ENCODE measurements around the gene PTBP2. TPM values are rescaled to one million over a fixed set of nuclear protein-coding genes. Genes with fewer than 3 reads are reported as not detected.
"Not testable (repeated sequence)": the region's sequence is repeated elsewhere in the genome, so short reads cannot be mapped to it uniquely, and the experiment has no call there.

PTBP2 gene
- total and polyA plus RNA-seq, 4 donors = 2.5 to 14.6 (median 9.0) TPM

DNA sequence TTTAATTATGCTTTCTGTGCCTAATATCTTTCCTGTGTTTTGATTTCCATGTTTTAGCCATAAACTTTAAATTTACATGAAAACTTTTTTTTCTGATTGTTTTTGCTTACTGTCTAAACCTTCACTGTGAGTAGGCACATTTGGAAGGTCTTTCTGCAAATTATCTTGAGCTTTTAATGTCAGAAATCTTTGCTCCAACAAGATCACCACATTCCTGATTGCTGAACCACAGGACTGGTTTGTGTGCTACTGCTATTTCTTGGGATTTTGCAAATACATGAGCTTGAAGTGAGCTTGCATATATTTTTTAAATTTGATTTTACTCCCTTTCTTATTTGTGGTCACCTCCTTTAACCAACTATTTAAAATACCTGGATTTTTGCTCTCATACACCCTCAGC is 61.3 kb downstream of the PTBP2 start:
- H3K27ac ChIP-seq (ENCODE audit: low read depth in 1 of 2, low read length in 2 of 2) = no peak overlapping the region
- peaks cover 4 to 35% (median 16%) of the 10 kb centered on the region in 4 donors for H3K36me3 ChIP-seq (ENCODE audit: control insufficient read depth in 4 of 4, insufficient read depth in 3 of 4, low read depth in 1 of 4, low read length in 3 of 4)
- H3K27me3 ChIP-seq (ENCODE audit: control insufficient read depth in 4 of 4, insufficient read depth in 4 of 4, low read length in 3 of 4) = no peaks in the 10 kb centered on the region

DNA sequence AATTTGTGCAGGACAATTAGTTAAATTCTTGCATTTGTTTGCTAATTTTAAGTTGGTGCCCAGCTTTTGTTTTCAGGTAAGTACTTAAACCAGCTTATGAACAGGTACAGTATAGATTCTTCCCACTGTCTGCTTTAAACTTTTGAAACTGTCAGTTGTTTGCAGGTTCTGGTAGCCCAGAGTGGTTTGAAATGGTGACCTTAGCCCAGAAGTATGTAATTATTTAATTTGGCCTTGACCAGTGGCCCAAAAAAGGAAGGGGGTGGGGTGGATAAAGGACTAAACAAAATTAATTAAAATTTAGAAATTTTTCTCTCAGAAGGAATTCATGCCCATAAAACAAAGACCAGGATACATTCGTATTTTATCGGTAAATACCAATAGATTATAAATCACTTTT is 69.0 kb downstream of the PTBP2 start:
- no peaks in the 10 kb centered on the region for H3K9me3 ChIP-seq (ENCODE audit: control insufficient read depth in 4 of 4, low read length in 3 of 4)
- TF ChIP-seq HNF4A (conservative IDR thresholded peaks at IDR 0.05) (peak; percentile 61 to 63), RXRA (IDR thresholded peaks at IDR 0.05) (peak in 1 of 2 donors; percentile 42), EGR1 (IDR thresholded peaks at IDR 0.05; ENCODE audit: low read depth in 2 of 2) (no peak), RAD21 (IDR thresholded peaks at IDR 0.05) (no peak), SP1 (IDR thresholded peaks at IDR 0.05) (peak; percentile 27), JUND (IDR thresholded peaks at IDR 0.05) (peak in 1 of 2 donors; percentile 49)
- WGBS = 85% methylated on average over 2 of the region's 2 CpGs
- no peak overlapping the region for H3K4me3 ChIP-seq (ENCODE audit: low read depth in 1 of 3, low read length in 3 of 3)
- no peaks in the 10 kb centered on the region for H3K27me3 ChIP-seq (ENCODE audit: control insufficient read depth in 4 of 4, insufficient read depth in 4 of 4, low read length in 3 of 4)
- H3K36me3 ChIP-seq (ENCODE audit: control insufficient read depth in 4 of 4, insufficient read depth in 3 of 4, low read depth in 1 of 4, low read length in 3 of 4) = peaks cover 0 to 11% (median 2%) of the 10 kb centered on the region in 4 donors
- peak overlapping the region; percentile 8 to 16 for H3K9ac ChIP-seq (ENCODE audit: low read depth in 1 of 2, low read length in 2 of 2)
- H3K4me1 ChIP-seq (ENCODE audit: control insufficient read depth in 4 of 4, insufficient read depth in 4 of 4, low read length in 3 of 4) = peaks cover 3 to 21% (median 14%) of the 10 kb centered on the region in 4 donors
- H3K27ac ChIP-seq (ENCODE audit: low read depth in 1 of 2, low read length in 2 of 2) = no peak overlapping the region
- DNase-seq (ENCODE audit: low spot score) = no peak

More for the DNA sequence above, 61.3 kb downstream of the PTBP2 start:
- Histone ChIP-seq H3K9me3 (ENCODE audit: control insufficient read depth in 4 of 4, low read length in 3 of 4) (no peaks in the 10 kb centered on the region), H3K4me1 (ENCODE audit: control insufficient read depth in 4 of 4, insufficient read depth in 4 of 4, low read length in 3 of 4) (no peaks in the 10 kb centered on the region), H3K9ac (ENCODE audit: low read depth in 1 of 2, low read length in 2 of 2) (no peak overlapping the region), H3K4me3 (ENCODE audit: low read depth in 1 of 3, low read length in 3 of 3) (no peak overlapping the region)
- DNase-seq (ENCODE audit: low spot score) = no peak
- TF ChIP-seq JUND (IDR thresholded peaks at IDR 0.05) = no peak
- TF ChIP-seq, protein P1, sequence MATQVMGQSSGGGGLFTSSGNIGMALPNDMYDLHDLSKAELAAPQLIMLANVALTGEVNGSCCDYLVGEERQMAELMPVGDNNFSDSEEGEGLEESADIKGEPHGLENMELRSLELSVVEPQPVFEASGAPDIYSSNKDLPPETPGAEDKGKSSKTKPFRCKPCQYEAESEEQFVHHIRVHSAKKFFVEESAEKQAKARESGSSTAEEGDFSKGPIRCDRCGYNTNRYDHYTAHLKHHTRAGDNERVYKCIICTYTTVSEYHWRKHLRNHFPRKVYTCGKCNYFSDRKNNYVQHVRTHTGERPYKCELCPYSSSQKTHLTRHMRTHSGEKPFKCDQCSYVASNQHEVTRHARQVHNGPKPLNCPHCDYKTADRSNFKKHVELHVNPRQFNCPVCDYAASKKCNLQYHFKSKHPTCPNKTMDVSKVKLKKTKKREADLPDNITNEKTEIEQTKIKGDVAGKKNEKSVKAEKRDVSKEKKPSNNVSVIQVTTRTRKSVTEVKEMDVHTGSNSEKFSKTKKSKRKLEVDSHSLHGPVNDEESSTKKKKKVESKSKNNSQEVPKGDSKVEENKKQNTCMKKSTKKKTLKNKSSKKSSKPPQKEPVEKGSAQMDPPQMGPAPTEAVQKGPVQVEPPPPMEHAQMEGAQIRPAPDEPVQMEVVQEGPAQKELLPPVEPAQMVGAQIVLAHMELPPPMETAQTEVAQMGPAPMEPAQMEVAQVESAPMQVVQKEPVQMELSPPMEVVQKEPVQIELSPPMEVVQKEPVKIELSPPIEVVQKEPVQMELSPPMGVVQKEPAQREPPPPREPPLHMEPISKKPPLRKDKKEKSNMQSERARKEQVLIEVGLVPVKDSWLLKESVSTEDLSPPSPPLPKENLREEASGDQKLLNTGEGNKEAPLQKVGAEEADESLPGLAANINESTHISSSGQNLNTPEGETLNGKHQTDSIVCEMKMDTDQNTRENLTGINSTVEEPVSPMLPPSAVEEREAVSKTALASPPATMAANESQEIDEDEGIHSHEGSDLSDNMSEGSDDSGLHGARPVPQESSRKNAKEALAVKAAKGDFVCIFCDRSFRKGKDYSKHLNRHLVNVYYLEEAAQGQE (IDR thresholded peaks at IDR 0.05) = no peak
- no peak for TF ChIP-seq NR2F2 (IDR thresholded peaks at IDR 0.05)
- no peak for TF ChIP-seq EGR1 (IDR thresholded peaks at IDR 0.05; ENCODE audit: low read depth in 2 of 2)
- no peak for TF ChIP-seq YY1 (IDR thresholded peaks at IDR 0.05)
- no peak for TF ChIP-seq HNF4A (conservative IDR thresholded peaks at IDR 0.05)
- TF ChIP-seq RXRA (IDR thresholded peaks at IDR 0.05) = no peak
- TF ChIP-seq, protein P2, sequence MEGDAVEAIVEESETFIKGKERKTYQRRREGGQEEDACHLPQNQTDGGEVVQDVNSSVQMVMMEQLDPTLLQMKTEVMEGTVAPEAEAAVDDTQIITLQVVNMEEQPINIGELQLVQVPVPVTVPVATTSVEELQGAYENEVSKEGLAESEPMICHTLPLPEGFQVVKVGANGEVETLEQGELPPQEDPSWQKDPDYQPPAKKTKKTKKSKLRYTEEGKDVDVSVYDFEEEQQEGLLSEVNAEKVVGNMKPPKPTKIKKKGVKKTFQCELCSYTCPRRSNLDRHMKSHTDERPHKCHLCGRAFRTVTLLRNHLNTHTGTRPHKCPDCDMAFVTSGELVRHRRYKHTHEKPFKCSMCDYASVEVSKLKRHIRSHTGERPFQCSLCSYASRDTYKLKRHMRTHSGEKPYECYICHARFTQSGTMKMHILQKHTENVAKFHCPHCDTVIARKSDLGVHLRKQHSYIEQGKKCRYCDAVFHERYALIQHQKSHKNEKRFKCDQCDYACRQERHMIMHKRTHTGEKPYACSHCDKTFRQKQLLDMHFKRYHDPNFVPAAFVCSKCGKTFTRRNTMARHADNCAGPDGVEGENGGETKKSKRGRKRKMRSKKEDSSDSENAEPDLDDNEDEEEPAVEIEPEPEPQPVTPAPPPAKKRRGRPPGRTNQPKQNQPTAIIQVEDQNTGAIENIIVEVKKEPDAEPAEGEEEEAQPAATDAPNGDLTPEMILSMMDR (IDR thresholded peaks at IDR 0.05; ENCODE audit: low read depth, low read length, missing input control) = no peak
- TF ChIP-seq, protein P3, sequence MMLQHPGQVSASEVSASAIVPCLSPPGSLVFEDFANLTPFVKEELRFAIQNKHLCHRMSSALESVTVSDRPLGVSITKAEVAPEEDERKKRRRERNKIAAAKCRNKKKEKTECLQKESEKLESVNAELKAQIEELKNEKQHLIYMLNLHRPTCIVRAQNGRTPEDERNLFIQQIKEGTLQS (IDR thresholded peaks at IDR 0.05) = no peak
- TF ChIP-seq TAF1 (conservative IDR thresholded peaks at IDR 0.05) = no peak

DNA sequence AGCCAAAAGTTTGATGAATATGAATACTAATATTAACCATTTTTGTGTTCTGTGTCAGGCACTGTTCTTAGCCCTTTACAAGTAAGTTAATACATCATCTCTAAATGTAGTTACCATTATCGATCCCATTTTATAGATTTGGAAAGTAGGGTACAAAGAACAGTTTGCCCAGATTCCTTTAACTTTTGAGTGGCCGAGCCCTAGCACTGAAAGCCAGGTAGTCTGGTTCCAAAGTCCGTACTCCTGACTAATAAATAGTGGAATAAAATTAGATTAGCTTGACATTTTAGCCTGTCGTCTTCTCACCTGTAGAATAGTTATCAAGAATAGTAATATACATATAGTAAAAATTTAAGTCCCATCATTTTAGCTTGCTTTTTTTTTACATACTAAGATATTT is 70.6 kb downstream of the PTBP2 start:
- TF ChIP-seq NR2F2 (IDR thresholded peaks at IDR 0.05) = no peak
- TF ChIP-seq YY1 (IDR thresholded peaks at IDR 0.05) = no peak
- TF ChIP-seq TAF1 (conservative IDR thresholded peaks at IDR 0.05) = no peak
- TF ChIP-seq, protein P2 (IDR thresholded peaks at IDR 0.05; ENCODE audit: low read depth, low read length, missing input control) = no peak
- TF ChIP-seq FOXA1 (IDR thresholded peaks at IDR 0.05) = no peak
- TF ChIP-seq SP1 (IDR thresholded peaks at IDR 0.05) = peak; percentile 67
- TF ChIP-seq, protein P4, sequence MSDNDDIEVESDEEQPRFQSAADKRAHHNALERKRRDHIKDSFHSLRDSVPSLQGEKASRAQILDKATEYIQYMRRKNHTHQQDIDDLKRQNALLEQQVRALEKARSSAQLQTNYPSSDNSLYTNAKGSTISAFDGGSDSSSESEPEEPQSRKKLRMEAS (IDR thresholded peaks at IDR 0.05) = no peak
- peak; percentile 9 to 15 for TF ChIP-seq RAD21 (IDR thresholded peaks at IDR 0.05)
- peak; percentile 81 to 95 for TF ChIP-seq HNF4A (conservative IDR thresholded peaks at IDR 0.05)
- peak in 1 of 2 donors; percentile 38 for TF ChIP-seq JUND (IDR thresholded peaks at IDR 0.05)
- peak; percentile 78 for TF ChIP-seq HNF4G (IDR thresholded peaks at IDR 0.05)
- H3K9me3 ChIP-seq (ENCODE audit: control insufficient read depth in 4 of 4, low read length in 3 of 4) = no peaks in the 10 kb centered on the region
- H3K9ac ChIP-seq (ENCODE audit: low read depth in 1 of 2, low read length in 2 of 2) = no peak overlapping the region
- no peak overlapping the region for H3K27ac ChIP-seq (ENCODE audit: low read depth in 1 of 2, low read length in 2 of 2)
- H3K36me3 ChIP-seq (ENCODE audit: control insufficient read depth in 4 of 4, insufficient read depth in 3 of 4, low read depth in 1 of 4, low read length in 3 of 4) = peaks cover 0 to 4% (median 0%) of the 10 kb centered on the region in 4 donors
- H3K4me3 ChIP-seq (ENCODE audit: low read depth in 1 of 3, low read length in 3 of 3) = no peak overlapping the region
- peaks cover 3 to 21% (median 14%) of the 10 kb centered on the region in 4 donors for H3K4me1 ChIP-seq (ENCODE audit: control insufficient read depth in 4 of 4, insufficient read depth in 4 of 4, low read length in 3 of 4)
- 45% methylated on average over 4 of the region's 4 CpGs for WGBS
- no peak for DNase-seq (ENCODE audit: low spot score)
- H3K27me3 ChIP-seq (ENCODE audit: control insufficient read depth in 4 of 4, insufficient read depth in 4 of 4, low read length in 3 of 4) = no peaks in the 10 kb centered on the region

DNA sequence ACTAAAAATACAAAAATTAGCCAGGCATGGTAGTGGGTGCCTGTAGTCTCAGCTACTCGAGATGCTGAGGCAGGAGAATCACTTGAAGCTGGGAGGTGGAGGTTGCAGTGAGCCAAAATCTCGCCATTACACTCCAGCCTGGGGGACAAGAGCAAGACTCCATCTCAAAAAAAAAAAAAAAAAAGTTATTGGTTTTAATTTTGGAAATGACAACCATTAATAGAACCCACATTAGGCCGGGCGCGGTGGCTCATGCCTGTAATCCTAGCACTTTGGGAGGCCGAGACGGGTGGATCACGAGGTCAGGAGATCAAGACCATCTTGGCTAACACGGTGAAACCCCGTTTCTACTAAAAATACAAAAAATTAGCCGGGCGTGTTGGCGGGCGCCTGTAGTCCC is 80.1 kb downstream of the PTBP2 start:
- not testable (repeated sequence) for H3K36me3 ChIP-seq (ENCODE audit: control insufficient read depth in 4 of 4, insufficient read depth in 3 of 4, low read depth in 1 of 4, low read length in 3 of 4); DNase-seq (ENCODE audit: low spot score); H3K4me1 ChIP-seq (ENCODE audit: control insufficient read depth in 4 of 4, insufficient read depth in 4 of 4, low read length in 3 of 4); H3K4me3 ChIP-seq (ENCODE audit: low read depth in 1 of 3, low read length in 3 of 3); H3K27ac ChIP-seq (ENCODE audit: low read depth in 1 of 2, low read length in 2 of 2); H3K27me3 ChIP-seq (ENCODE audit: control insufficient read depth in 4 of 4, insufficient read depth in 4 of 4, low read length in 3 of 4); H3K9me3 ChIP-seq (ENCODE audit: control insufficient read depth in 4 of 4, low read length in 3 of 4); H3K9ac ChIP-seq (ENCODE audit: low read depth in 1 of 2, low read length in 2 of 2)
- 99% methylated on average over 9 of the region's 14 CpGs for WGBS

Measured in liver (tissue), 9 donors.